Measurements from ENCODE around the gene RPE. TPM values are rescaled to one million over a fixed set of nuclear protein-coding genes. Genes with fewer than 3 reads are reported as not detected.

RPE gene
- total and polyA plus RNA-seq, 10 of the 15 experiments (the other 5 are each of a cell fraction or from before 2014, with no cell fraction given), result 41.5 to 75.3 (median 46.8) TPM

DNA sequence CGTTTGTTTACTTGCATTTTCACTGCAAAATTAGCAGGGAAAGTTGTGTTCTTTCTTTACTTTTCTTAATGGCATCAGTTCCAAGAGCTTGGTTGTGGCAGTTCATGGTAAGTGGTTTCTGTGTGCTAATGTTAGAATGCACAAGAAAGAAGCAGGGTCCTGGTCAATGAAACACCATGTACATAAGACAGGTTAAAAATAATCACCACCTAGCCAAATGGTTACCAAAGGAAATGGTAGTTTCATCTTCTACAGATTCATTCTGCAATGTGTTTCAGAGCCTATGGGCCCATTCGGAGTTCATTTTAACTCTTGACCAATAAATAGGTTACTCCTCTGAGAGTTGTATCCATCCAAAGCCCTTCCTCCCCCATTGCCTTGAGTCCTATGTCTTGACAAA, 18.1 kb upstream of the RPE start:
- Histone ChIP-seq H3K36me3 (ENCODE audit: control insufficient read depth in 2 of 2, insufficient read depth in 2 of 2, low read length in 1 of 2) (no peaks in the 10 kb centered on the region), H3K4me3 (no peak overlapping the region), H3K4me1 (ENCODE audit: control insufficient read depth, insufficient read depth, low read length) (no peaks in the 10 kb centered on the region), H3K9me3 (replicated peaks; ENCODE audit: control insufficient read depth, insufficient read depth, low read length) (no peaks in the 10 kb centered on the region), H2AFZ (ENCODE audit: control insufficient read depth, low read depth, low read length) (no peak overlapping the region), H4K20me1 (ENCODE audit: control insufficient read depth, insufficient read depth) (no peaks in the 10 kb centered on the region), H3K27me3 (replicated peaks in 1 of 2; ENCODE audit: control insufficient read depth in 2 of 2, insufficient read depth in 2 of 2, low read length in 1 of 2) (no peaks in the 10 kb centered on the region; a peak in 1 of 4 replicates), H3K79me2 (ENCODE audit: control insufficient read depth, insufficient read depth, low read length) (no peaks in the 10 kb centered on the region), H3K9ac (ENCODE audit: control insufficient read depth, insufficient read depth, low read length) (no peak overlapping the region), H3K27ac (ENCODE audit: control insufficient read depth, insufficient read depth) (no peak overlapping the region), H3K4me2 (ENCODE audit: control insufficient read depth, insufficient read depth) (no peak overlapping the region)
- CTCF ChIA-PET, result interaction anchor here (0.6 to 4.3 kb wide), 3 partner anchors 16 to 213 kb away, joined by 3 to 42 read pairs (median 3); no protein-coding TSS in a partner anchor
- no TSS peak for BruUV-seq (replicated peaks)
- POLR2A ChIA-PET, result no interaction called here
- no peak for ATAC-seq
- in situ Hi-C loops (cut with MboI), result no loop called here
- DNase-seq (ENCODE audit: low read depth, low spot score), result no peak
- intact Hi-C loops (cut with micrococcal nuclease; ENCODE audit: unreplicated experiment), result no loop called here
- TF ChIP-seq, protein P1, sequence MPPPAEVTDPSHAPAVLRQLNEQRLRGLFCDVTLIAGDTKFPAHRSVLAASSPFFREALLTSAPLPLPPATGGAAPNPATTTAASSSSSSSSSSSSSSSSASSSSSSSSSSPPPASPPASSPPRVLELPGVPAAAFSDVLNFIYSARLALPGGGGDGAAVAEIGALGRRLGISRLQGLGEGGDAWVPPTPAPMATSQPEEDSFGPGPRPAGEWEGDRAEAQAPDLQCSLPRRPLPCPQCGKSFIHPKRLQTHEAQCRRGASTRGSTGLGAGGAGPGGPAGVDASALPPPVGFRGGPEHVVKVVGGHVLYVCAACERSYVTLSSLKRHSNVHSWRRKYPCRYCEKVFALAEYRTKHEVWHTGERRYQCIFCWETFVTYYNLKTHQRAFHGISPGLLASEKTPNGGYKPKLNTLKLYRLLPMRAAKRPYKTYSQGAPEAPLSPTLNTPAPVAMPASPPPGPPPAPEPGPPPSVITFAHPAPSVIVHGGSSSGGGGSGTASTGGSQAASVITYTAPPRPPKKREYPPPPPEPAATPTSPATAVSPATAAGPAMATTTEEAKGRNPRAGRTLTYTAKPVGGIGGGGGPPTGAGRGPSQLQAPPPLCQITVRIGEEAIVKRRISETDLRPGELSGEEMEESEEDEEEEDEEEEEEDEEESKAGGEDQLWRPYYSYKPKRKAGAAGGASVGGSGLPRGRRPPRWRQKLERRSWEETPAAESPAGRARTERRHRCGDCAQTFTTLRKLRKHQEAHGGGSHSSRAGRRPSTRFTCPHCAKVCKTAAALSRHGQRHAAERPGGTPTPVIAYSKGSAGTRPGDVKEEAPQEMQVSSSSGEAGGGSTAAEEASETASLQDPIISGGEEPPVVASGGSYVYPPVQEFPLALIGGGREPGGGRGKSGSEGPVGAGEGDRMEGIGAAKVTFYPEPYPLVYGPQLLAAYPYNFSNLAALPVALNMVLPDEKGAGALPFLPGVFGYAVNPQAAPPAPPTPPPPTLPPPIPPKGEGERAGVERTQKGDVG (CRISPR knock-in tag; IDR thresholded peaks at IDR 0.05), result no peak
- TF ChIP-seq MEF2A (IDR thresholded peaks at IDR 0.05; ENCODE audit: insufficient read depth, low read depth, low read length) (no peak), FOXM1 (IDR thresholded peaks at IDR 0.05; ENCODE audit: low read depth, low read length) (no peak), EZH2 (IDR thresholded peaks at IDR 0.05; ENCODE audit: borderline replicate concordance, control insufficient read depth, low read depth, low read length) (no peak), ZNF384 (IDR thresholded peaks at IDR 0.05; ENCODE audit: borderline replicate concordance, low read depth, low read length) (no peak)
- no peak for FAIRE-seq
- WGBS (ENCODE audit: insufficient coverage, insufficient replicate concordance, low lambda C conversion rate, missing lambda C conversion rate), result 24% methylated on average over 2 of the region's 2 CpGs
- SMC1A ChIA-PET (ENCODE audit: uncharacterized antibody, unreplicated experiment), result interaction anchor here (0.9 to 2.3 kb wide), 2 partner anchors 212 to 214 kb away, joined by 3 to 5 read pairs; no protein-coding TSS in a partner anchor
- RAD21 ChIA-PET (ENCODE audit: unreplicated experiment), result interaction anchor here (1.6 kb wide), 1 partner anchor 34 kb away, joined by 4 read pairs; no protein-coding TSS in a partner anchor

All from GM12878 (cell line).